GM18519 (cell line): ENCODE measurements around the gene EVA1C.
"Not testable (repeated sequence)": the region's sequence is repeated elsewhere in the genome, so short reads cannot be mapped to it uniquely, and the experiment has no call there.

Source experiments
- ATAC-seq: cut with Tn5 transposase; IDR thresholded peaks from one replicate; pipeline ENCODE4 v1.9.1; 2021; ENCODE audit warnings: mild to moderate bottlenecking, moderate library complexity; ENCODE audit not compliant: unreplicated experiment, low FRiP score

The EVA1C gene, protein sequence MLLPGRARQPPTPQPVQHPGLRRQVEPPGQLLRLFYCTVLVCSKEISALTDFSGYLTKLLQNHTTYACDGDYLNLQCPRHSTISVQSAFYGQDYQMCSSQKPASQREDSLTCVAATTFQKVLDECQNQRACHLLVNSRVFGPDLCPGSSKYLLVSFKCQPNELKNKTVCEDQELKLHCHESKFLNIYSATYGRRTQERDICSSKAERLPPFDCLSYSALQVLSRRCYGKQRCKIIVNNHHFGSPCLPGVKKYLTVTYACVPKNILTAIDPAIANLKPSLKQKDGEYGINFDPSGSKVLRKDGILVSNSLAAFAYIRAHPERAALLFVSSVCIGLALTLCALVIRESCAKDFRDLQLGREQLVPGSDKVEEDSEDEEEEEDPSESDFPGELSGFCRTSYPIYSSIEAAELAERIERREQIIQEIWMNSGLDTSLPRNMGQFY

GRCh38 chr21:32412162-32413014, at the start of gene EVA1C:
TSS of gene EVA1C (plus strand) at chr21:32412706. CDS start at chr21:32412854, 148 bp downstream.
- ATAC-seq: no peak

GRCh38 chr21:32364387-32364786, 48.1 kb upstream of the EVA1C start:
- ATAC-seq: no peak

GRCh38 chr21:32364796-32365195, 47.7 kb upstream of the EVA1C start:
- ATAC-seq: no peak

GRCh38 chr21:32366191-32366590, 46.3 kb upstream of the EVA1C start:
- no peak for ATAC-seq

- ATAC-seq: no peak
These were observed 45.3 kb upstream of the EVA1C start for GRCh38 chr21:32367158-32367557.

GRCh38 chr21:32368386-32368785, 44.1 kb upstream of the EVA1C start:
- no peak for ATAC-seq

GRCh38 chr21:32368961-32369360, 43.5 kb upstream of the EVA1C start:
- not testable (repeated sequence) for ATAC-seq

DNA sequence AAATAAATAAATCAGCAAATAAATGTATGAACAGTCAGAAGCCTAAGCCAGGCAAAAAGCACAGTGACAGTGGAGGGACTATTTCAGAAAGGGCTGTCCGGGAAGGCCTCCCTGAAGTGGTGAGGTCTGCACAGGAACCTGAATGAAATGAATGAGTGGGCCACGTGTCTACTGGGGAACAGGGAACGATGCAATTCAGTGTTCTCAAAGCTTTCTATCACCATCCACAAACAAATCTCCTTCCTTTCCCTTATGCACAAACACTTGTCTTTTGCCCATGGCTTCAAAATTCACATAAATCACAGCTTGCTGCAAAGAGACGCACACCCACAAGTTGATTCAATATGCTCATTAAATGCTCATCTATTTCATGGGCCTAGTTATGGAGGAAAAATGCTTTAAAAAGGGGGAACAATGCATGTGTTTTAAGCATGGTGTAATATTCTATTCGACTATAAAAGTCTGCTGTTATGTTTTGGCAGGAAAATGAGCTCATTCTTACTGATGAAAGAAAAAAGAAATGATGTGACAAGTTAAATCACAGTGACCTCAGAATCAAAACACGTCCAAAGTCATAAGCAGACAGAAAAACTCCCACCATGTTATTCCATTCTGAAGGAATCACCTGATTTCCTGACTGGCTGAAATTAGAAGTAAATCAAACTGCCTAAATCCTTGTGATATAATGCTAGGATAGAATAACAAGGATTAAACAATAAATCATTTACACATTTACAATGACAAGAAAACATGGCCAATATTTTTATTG, 41.3 kb upstream of the EVA1C start:
- ATAC-seq: no peak

- no peak for ATAC-seq
These were observed 40.6 kb upstream of the EVA1C start for GRCh38 chr21:32371913-32372314.

DNA sequence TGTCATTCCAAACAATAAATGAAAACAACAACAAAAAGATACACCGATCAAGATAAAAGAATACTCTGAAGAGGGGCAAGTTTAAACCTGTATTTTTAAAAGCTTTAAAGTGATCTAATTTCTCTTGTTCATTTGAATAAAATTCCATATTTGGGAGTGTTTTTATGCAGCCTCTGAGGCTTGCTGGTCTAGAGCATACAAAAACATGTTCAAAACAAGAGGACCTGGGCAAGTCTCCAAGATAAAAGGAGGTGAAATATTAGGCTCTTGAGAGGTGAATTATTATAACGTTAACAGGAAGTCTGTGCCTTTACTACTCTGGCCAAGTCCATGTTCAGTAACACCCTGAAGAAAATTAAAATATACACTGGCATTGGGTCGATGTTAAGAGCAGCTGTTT, 39.8 kb upstream of the EVA1C start:
- ATAC-seq: no peak

DNA sequence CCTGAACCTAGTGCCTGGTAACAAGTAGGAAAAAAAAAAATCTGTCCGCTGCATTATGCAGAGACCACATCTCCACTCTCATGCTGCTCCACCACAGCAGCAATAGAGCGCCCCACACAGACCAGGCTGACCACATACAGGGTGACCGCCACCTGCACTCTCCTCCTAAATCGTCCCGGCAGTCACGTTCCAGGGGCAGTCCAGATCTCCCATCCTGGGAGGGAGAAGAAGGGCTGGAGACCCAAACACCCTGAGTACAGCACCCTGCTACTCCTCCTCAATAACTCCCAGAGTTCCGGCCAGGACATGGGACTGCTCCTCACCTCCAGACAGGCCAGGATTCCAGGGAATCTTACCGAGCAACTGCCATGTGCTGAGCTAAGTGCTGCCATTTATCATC, 35.0 kb upstream of the EVA1C start:
- ATAC-seq: no peak

DNA sequence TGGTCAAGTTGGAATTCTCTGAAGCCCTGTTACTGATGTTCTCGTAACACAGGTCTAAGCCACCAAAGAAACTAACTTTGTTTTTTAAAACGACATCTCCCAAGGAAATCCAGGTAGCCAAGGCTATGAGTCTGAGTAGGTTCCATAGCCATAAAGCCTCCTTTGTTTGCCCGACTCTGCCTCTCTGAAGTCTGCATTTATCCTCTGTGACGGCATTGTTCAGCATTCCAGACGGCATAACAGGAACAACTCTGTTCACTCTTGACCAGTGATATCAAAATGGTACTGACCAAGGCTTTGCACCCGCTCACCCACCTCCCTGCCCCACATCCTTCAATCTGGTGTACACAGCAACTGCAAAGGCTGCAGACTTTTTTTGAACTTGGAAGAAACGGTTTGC, 34.5 kb upstream of the EVA1C start:
- ATAC-seq: no peak

GRCh38 chr21:32378956-32379355, 33.5 kb upstream of the EVA1C start:
- no peak for ATAC-seq

- ATAC-seq: no peak
These were observed 31.6 kb upstream of the EVA1C start for GRCh38 chr21:32380940-32381339.

DNA sequence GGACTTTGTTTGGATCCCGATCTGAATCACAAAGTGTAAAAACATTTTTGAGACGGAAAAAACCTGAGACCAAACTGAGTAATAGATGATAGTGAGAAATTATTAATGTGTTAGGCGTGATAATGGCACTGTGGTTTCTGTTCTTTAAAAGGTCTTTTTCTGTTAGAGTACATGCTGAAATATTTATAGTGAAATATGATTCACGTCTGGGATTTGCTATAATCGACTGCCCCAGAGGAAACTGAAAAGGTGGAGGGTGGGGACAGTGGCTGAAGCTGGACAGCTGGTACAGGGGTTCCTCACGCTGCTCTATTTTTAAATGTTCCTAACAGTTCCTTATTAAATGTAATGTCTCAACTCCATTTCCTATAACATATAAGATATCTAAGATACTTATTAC, 30.9 kb upstream of the EVA1C start:
- no peak for ATAC-seq

- ATAC-seq: no peak
These were observed 30.3 kb upstream of the EVA1C start for GRCh38 chr21:32382108-32382644.

GRCh38 chr21:32383812-32384211, 28.7 kb upstream of the EVA1C start:
- no peak for ATAC-seq

- ATAC-seq: no peak
These were observed 26.2 kb upstream of the EVA1C start for GRCh38 chr21:32386195-32386870.

DNA sequence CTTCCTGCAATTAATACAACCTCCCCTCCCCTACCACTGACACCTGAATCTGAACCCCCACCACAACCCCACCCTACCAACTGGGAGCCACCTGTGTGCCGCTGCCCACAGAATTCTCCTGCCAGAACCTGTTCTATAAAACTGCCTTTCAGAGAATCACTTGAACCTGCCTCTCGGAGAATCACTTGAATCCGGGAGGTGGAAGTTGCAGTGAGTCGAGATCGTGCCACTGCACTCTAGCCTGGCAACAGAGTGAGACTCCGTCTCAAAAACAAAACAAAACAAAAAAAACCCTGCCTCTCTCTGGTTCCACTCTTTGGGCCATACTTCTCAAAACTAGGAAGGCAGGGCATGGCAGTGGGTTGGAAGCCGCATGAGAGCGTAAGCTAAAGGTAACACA, 25.4 kb upstream of the EVA1C start:
- ATAC-seq: no peak

DNA sequence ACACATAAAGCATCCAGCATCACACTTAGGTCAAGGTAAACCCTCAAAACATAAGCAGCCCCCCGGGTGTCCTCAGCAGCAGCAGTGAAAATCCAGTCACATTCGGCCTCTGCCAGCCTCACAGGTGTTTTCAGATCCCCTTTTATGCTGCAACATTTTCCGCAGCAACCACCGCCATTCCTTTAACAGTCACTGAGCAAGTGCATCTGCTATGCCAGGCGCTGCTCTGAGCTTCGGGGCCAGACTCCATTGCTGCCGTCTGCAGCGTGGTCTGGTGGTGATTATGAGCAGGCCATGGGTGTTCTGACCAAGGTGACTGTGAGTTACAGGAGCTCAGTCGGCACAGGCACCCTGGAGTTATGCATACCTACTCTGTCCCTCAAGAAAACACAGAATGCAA, 24.2 kb upstream of the EVA1C start:
- ATAC-seq: no peak
